Measurements from ENCODE around the gene EID3.

The EID3 gene

GRCh38 chr12:104342635-104343249 lies 39.2 kb downstream of the EID3 start:
- no peak for TF ChIP-seq TAF1 (IDR thresholded peaks at IDR 0.05; ENCODE audit: low read depth)
- TF ChIP-seq YY1 (IDR thresholded peaks at IDR 0.05; ENCODE audit: low read depth) = no peak
- no peak for TF ChIP-seq RAD21 (IDR thresholded peaks at IDR 0.05; ENCODE audit: low read depth)
- no peak for TF ChIP-seq USF1 (IDR thresholded peaks at IDR 0.05)
- TF ChIP-seq TEAD4 (IDR thresholded peaks at IDR 0.05) = peak; percentile 69
- TF ChIP-seq CEBPB (IDR thresholded peaks at IDR 0.05) = no peak
- TF ChIP-seq FOXM1 (IDR thresholded peaks at IDR 0.05; ENCODE audit: borderline replicate concordance, low read depth) = no peak
- TF ChIP-seq TCF12 (IDR thresholded peaks at IDR 0.05; ENCODE audit: low read depth) = no peak

- no peak for TF ChIP-seq ZBTB7A (IDR thresholded peaks at IDR 0.05; ENCODE audit: low read depth)
- no peak for TF ChIP-seq EGR1 (IDR thresholded peaks at IDR 0.05)
- no peak for TF ChIP-seq TEAD4 (IDR thresholded peaks at IDR 0.05)
- no peak for TF ChIP-seq MAX (IDR thresholded peaks at IDR 0.05)
- TF ChIP-seq CEBPB (IDR thresholded peaks at IDR 0.05) = no peak
- TF ChIP-seq USF1 (IDR thresholded peaks at IDR 0.05) = no peak
- TF ChIP-seq EP300 (IDR thresholded peaks at IDR 0.05; ENCODE audit: borderline replicate concordance) = no peak
- no peak for TF ChIP-seq TAF1 (IDR thresholded peaks at IDR 0.05; ENCODE audit: low read depth)
- TF ChIP-seq NFIC (IDR thresholded peaks at IDR 0.05) = no peak
- TF ChIP-seq REST (IDR thresholded peaks at IDR 0.05; ENCODE audit: low read depth) = no peak
Observed at GRCh38 chr12:104344682-104345081, 41.1 kb downstream of the EID3 start.

- TF ChIP-seq YY1 (IDR thresholded peaks at IDR 0.05; ENCODE audit: low read depth) (no peak), REST (IDR thresholded peaks at IDR 0.05; ENCODE audit: low read depth) (no peak), TEAD4 (IDR thresholded peaks at IDR 0.05) (no peak), FOXM1 (IDR thresholded peaks at IDR 0.05; ENCODE audit: borderline replicate concordance, low read depth) (no peak), MAX (IDR thresholded peaks at IDR 0.05) (no peak), NFIC (IDR thresholded peaks at IDR 0.05) (no peak), TAF1 (IDR thresholded peaks at IDR 0.05; ENCODE audit: low read depth) (no peak)
Observed at GRCh38 chr12:104345234-104346066, 41.9 kb downstream of the EID3 start.

GRCh38 chr12:104347374-104348075 lies 44.0 kb downstream of the EID3 start:
- peak; percentile 43; the same call in 1 of the 2 replicates for TF ChIP-seq TEAD4 (IDR thresholded peaks at IDR 0.05)
- no peak for TF ChIP-seq MAX (IDR thresholded peaks at IDR 0.05)

GRCh38 chr12:104348283-104348993 lies 44.9 kb downstream of the EID3 start:
- TF ChIP-seq TEAD4 (IDR thresholded peaks at IDR 0.05) (no peak), MAX (IDR thresholded peaks at IDR 0.05) (no peak), REST (IDR thresholded peaks at IDR 0.05; ENCODE audit: low read depth) (no peak), YY1 (IDR thresholded peaks at IDR 0.05; ENCODE audit: low read depth) (no peak), NFIC (IDR thresholded peaks at IDR 0.05) (no peak), RAD21 (IDR thresholded peaks at IDR 0.05; ENCODE audit: low read depth) (no peak), TAF1 (IDR thresholded peaks at IDR 0.05; ENCODE audit: low read depth) (no peak), ZBTB7A (IDR thresholded peaks at IDR 0.05; ENCODE audit: low read depth) (no peak), USF1 (IDR thresholded peaks at IDR 0.05) (no peak)

All from Ishikawa (cell line).